Right kidney (tissue), 1 donor: Measurements from ENCODE around the gene ADCY10.
"Not testable (repeated sequence)": the region's sequence is repeated elsewhere in the genome, so short reads cannot be mapped to it uniquely, and the experiment has no call there.

Source experiments
- DNase-seq: peaks from one replicate; pipeline ENCODE4 v3.0.0-alpha.2; 2016

Gene ADCY10

DNA sequence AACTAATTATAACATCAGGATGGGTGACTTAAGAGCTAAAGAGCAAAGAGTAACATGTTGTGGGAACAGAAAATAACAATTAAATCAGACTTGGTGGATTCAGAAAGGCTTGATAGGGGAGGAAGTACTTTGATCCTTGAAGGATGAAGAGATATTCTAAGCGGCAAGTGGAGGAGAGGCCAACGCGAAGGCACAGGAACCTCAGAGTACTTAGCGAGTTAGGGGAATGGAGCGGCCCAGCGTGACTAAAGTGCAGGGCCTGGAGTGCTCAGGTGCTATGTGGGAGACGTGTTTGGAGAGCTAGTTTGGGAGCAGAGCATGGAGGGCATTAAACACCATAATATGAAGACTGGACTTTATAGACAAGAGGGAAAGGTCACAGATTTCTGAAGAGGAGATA, 64.3 kb downstream of the ADCY10 start:
- DNase-seq, result no peak

DNA sequence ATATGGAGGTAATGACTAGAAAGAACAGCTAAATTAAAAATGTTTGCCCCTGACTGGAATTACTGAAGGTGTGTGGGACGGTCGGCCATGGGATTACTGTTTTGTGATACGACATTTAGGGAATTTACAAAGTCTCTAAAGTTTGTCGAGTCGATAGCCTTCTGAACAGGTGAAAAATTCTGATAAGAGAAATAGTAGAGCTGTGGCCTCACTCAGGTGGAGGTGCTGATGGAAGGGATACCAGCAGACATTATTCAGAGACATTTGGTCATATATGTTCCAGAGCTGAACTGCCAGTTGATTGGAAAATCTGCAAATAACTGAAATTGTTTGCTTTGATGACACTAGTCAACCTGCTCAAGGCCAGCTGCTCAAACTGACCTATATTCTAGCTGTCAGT, 71.1 kb downstream of the ADCY10 start:
- DNase-seq, result no peak

DNA sequence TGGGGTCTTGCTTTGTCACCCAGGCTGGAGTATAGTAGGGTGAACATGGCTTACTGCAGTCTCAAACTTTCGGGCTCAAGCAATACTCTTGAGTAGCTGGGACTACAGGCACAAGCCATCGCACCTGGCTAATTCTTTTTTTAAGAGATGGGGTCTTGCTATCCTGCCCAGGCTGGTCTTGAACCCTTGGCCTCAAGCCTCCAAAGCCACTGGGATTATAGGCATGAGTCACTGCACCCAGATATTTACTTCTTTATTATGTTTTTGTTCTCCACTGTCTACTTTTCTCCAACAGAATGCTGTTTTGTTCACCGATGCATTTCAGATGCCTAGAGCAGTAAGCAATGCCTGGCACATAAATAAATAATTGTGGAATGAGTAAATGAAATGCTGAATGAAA, 72.4 kb downstream of the ADCY10 start:
- DNase-seq, result no peak

DNA sequence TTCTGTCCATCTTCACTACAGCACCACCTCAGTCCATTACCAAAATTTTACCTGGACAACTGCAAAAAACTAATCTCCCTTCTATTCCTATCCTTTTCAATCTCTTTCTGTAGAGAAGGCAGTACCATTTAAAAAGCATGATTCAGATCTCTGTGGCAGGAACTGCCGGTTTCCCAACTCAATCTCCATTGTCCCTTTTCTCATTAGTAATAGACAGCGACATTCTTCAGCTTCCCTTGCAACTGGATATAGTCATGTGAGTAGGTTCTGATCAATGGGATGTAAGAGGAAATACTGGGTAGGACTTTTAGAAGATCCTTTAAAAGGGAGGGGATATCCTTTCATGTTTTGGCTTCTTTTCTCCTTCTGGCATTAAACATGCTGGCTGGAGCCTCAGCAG, 74.9 kb downstream of the ADCY10 start:
- no peak for DNase-seq

DNA sequence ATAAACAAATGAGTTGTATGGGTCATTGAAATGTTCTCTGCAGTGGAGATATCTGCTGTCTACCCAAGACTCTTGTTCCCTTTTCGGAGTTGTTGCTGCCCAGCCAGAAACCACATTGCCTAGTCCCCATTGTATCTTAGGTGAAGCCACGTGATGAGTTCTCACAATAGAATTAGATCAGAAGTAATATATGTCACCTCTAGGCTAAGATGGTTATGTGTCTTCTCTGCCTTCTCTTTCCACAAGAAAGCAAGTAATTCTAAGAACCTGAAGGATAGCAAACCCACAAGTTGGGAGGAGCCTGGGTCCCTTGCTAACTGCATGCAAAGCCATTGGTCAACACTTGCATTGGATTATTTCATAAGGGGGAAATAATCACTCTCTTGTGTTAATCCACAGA, 76.6 kb downstream of the ADCY10 start:
- no peak for DNase-seq

DNA sequence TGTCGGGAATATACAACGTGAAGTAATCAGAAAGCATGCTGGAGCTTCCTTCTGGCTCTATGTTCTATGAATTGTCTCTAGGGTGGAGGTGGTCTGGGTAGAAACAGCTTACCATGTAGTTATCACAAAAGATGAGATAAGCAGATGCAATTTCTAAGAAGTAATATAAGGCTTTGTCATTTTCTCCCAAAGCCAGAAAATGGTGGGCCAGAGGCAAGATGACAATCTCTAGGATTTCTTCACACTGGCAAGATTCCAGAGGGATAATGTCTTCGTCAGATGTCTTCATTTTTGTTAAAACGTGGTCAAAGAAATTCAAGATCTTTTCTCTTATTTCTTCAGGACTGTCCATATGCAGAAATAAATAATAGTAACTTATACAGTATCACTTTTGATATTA, 77.7 kb downstream of the ADCY10 start:
- DNase-seq, result no peak

DNA sequence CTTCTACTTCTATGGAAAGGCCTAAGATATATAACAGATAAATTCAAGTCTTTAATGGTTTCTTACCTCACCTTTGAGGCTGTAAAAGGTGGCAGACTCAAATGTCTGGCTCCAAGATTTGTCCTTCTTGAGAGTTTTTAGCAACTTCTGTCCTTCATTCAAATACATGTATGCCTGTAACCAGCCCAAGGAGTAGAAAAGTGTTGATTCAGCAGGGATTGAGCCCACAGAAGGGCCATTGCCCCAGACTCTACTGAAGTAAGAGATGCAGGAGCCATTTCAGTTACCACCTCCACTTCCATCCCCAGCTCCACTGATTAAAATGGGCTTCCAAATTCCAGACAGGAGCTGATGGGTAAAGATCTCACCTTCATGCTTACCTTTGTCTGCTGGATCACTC, 80.0 kb downstream of the ADCY10 start:
- no peak for DNase-seq

DNA sequence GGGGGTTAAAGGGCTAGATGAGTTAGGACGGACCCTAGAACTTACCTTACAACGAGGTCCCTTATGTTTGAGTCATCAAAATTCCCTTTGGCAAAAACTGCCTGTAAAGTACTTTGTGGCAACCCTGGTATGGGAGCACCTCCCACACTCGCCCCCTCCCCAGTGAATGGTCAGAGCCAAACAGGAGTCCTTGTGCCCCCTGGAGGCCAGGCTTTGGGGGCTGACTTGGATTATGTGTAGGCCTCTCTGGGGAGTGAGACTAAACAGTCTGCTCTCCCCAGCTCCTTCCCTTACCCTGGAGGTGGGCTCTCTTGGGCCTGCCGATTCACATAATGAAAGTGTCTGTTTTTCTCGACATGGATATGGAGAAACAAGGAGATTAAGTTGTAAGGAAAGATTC, 81.2 kb downstream of the ADCY10 start:
- no peak for DNase-seq

DNA sequence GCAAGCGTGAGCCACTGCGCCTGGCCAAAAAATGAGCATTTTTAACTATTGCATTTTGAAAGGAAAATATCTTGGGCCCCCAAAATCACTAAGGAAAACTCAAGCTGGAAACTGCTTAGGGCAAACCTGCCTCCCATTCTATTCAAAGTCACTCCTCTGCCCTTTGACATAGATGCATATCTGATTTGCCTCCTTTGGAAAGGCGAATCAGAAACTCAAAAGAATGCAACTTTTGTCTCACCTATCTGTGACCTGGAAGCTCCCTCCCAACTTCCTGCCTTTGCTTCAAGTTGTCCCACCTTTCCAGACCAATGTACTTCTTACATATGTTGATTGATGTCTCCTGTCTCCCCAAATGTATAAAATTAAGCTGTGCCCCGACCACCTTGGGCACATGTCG, 83.3 kb downstream of the ADCY10 start:
- not testable (repeated sequence) for DNase-seq

DNA sequence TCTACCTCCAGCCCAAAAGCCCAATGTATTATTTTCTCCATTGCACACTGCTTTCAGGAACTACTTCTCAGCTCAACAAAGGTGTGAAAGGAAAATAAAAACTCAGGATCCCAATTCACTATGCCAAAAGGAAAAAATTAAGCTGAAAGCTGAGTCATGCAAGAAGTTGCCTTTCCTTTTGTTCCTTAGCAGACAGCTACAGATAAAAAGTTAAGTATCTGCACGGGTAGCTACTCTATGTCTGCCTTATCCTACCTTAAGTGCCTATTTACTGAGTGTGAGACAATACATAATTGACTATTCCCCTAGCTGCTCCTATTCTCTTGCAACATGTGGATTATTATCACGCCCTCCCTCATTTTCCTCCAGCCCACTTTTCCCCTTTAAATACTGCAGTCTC, 84.1 kb downstream of the ADCY10 start:
- DNase-seq, result no peak

DNA sequence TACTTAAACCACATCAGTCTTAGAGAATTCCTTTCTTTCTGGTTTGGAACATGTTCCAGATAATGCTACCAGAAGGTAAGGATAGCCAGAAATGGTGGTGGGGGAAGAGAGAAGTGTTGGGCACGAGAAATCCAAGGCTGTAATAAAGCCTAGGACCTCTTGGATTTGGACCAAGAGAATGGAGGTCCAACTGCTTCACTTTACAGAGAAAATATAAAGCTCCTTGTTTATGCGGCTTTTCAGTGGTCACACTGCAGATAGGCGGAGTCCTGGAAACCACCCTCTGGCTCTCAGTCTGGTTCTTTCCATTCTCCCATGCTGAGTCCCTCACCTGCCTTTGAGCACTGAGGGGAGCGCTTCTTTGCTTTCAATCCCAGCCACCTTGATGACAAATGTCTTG, 87.8 kb downstream of the ADCY10 start:
- DNase-seq, result no peak

DNA sequence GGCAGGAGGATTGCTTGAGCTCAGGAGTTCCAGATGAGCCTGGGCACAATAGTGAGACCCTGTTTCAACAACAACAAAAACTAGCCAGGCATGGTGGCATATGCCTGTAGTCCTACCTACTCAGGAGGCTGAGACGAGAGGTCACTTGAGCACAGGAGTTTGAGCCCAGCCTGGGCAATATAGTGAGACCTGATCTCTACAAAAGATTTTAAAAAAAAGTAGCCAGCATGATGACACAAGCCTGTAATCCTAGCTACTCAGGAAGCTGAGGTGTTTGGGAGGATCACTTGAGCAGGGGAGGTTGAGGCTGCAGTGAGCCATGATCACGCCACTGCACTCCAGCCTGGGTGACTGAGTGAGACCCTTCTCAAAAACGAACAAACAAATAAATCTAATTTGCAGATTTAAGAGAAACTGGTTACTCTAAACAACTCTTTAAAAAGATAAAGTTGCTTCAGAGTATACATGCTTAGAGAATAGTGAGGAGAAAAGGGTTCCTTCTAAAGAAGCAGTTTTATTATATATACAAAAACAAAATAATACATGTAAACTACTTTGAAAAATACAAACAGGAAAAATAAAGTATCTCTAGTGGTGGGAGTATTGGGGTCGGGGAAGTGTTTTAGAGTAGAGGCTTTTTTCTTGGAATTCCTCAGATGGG, 88.4 kb downstream of the ADCY10 start:
- no peak for DNase-seq

DNA sequence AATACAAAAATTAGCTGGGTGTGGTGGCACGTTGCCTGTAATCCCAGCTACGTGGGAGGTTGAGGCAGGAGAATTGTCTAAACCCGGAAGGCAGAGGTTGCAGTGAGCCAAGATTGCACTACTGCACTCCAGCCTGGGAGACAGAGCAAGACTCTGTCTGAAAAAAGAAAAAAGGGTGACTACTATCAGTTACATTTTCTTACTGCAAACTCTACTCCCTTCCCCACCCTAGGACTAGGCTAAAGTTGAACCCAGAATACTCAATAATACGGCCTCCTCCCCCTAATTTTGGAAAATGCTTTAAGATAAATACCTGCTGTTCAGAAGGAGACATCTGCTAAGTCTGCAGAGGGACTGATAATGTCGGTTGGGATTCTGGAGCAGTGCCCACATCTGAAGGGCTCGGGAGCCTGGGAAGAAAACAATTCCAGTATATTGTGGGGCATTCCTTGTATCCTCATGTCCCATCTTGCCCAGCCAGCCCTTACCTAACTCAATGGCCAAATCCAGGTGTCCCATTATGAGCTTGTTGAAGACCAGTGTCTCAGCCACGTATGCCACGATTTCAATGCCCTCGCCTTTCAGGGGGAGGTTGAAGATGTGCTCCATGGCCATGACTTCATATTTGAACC, 89.7 kb downstream of the ADCY10 start:
- DNase-seq, result no peak

DNA sequence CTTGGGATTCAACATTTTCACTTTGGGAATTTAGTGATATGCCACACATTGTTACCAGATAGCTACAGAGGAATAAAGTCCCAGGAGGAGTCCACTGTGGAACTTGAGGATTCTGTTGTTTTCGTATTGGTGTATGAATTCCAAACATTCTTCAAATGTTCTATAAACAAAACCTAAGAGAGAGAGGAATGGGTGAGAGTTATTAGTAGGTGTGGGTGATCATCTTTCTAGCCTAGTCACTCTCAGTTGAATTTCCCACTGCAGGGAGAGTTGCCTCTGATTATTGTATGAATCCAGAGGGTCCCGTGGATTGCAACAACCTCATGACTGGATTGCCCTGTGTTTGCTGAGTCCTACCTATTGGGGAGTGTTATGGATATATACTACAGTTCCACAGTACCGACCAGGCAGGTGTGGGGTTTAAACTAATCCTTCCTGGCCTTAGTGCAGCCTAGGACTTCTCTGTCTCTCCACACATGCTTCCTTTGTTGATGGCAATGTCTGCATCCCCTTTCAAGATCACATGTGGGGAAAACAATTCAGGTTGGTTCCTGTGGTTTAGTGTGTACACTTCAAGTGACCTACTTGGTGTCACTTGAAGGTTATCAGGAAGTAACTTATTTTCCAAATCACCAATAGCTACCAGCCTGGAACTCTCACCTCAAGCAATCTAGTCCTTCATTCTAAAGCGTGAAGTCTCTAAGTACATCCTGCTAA, 91.8 kb downstream of the ADCY10 start:
- DNase-seq, result no peak

DNA sequence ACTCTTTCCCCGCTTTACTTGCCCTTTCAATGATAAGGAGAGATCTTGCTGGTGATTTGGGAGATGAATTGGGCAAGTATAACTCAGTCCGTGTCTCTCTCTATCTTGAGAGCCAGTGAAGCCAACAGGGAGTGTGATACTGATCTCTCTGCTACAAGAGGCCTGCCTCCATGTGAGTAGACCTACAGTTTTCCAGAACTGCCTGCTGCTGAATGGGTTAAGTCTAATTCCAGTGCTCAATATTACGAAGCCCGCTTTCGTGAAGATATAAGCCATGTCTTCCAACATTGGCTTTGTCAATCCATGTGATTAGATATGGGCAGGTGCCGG, 92.6 kb downstream of the ADCY10 start:
- no peak for DNase-seq

DNA sequence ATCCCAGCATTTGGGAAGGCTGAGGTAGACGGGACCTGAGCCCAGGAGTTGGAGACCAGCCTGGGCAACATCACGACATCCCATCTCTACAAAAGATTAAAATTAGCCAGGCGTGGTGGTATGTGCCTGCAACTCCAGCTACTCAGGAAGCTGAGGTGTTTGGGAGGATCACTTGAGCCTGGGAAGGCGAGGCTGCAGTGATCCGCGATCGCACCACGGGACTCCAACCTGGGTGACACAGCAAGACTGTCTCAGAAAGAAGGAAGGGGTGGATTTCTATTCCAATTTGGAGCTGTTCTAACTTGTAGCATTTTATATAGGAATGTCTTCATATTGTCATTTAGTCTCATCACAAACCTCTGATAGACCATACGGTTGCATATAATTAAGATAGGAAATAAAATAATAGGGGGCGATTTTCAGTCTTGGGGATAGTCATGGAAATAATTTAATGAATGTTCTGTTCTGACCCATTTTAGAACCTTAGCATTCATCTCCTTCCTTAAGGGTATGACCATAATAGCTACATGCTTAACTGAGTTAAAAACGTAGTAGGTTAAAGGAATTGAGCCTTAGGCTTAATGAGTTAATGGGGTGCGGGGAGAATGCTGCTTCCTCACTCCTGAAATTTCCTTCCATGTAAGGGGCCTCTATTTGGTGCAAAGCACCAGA, 93.1 kb downstream of the ADCY10 start:
- no peak for DNase-seq

DNA sequence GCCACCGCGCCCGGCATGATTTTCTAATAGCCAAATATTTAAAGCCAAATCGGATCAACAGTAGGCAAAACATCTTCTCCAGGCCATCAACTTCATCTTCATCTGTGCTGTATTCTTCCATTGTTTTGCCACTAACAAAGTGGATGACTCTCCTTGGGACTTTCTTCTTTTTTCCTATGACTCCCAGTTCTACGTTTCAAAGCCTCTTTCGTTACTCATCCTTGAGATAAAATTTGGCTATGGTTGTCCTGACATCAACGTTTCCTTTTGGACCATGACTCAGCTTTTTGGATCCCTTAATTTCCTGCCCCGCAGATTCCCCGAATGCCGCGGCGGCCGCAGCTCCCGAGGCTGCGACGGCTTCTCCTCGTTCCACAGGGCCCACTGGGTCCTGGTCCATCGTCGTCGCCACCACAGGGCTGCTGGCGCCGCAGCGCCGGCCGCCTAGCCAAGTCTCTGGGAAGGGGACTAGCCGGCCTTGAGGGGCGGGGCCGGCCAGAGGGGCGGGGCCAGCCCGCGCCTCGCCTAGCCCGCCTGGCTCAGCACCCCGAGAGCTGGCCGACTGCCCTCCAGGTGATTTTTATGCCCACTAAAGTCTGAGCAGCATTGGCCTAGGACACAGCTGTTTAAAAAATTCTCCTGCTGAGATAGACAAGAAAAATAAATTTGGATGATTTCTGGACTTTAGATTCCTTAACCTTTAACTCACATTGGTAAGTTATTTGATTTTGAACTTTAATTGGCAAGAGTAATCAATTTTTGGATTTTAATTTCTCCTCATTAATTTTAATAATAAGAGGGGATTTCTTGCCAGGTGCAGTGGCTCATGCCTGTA, 93.9 kb downstream of the ADCY10 start:
- DNase-seq, result peak; percentile 56

DNA sequence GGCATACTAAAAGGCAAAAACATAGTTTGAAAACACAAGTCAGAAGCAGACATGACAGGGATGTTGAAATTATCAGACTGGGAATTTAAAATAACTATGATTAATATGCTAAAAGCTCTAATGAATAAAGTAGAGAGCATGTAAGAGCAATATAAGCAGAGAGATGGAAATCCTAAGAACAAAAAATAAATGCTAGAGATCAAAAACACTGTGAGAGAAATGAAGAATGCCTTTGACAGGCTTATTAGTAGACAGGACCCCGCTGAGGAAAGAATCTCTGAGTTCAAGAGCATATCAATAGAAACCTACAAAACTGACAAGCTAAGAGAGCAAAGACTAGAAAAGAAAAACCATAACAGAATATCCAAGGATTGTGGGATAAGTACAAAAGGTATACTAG, 98.3 kb downstream of the ADCY10 start:
- no peak for DNase-seq

DNA sequence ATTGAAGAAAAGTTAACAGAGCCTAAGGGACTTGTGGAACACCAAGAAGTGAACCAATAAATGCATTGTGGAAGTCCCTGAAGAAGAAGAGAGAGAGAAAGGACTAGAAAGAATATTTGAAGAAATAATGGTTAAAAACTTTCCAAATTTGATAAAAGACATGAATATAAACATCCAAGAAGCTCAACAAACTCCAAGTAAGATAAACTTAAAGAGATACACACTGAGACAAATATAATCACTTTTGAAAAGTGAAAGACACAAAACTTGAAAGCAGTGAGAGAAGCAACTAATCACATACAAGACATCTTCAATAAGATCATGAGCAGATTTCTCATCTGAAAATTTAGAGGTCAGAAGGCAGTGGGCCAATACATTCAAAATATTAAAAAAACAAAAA, 101.0 kb downstream of the ADCY10 start:
- no peak for DNase-seq

DNA sequence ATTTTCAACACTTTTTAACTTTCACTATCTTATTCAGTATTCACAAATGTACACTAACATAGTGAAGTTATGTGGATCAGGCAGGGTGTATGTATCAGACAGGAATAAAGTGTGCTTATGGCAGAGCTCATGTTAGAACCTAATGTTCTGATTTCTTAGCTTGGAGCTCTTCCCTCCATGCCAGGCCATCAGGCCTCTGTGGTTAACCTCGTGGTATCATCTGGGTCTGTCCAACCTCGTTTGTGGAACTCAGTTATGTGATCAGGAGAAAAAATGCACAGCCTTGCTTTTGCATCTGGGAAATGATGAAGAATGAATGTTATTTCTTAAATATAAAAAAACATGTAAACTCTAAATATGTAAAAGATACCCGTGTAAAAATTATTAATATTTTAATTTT, 105.2 kb downstream of the ADCY10 start:
- no peak for DNase-seq

DNA sequence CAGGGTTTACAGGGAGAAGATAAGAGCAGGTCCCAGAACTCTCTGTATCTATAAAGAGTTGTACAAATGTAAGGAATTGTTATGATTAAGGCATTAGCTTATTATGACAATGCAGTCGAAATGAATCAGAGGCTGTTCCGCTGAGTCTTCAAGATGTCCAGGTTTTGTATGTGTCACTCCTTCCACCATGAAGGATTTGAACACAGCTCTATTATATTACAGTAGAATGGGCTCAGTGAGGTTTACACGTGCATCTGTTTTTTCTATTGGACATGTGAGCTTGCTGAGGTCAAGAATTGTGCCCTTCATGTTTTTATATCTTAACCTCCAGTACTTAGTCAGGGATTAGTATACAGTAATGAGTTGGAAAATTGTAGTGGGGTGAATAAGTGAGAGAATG, 105.8 kb downstream of the ADCY10 start:
- DNase-seq, result no peak

DNA sequence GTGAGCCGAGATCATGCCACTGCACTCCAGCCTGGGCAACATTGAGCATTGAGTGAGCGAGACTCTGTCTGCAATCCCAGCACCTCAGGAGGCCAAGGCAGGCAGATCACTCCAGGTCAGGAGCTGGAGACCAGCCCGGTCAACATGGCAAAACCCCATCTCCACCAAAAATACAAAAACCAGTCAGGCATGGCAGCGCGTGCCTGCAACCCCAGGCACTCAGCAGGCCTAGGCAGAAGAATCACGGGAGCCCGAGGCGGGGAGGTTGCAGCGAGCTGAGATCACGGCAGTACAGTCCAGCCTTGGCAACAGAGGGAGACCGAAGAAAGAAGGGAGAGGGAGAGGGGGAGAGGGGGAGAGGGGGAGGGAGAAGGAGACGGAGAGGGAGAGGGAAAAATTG, 107.3 kb downstream of the ADCY10 start:
- DNase-seq, result not testable (repeated sequence)

DNA sequence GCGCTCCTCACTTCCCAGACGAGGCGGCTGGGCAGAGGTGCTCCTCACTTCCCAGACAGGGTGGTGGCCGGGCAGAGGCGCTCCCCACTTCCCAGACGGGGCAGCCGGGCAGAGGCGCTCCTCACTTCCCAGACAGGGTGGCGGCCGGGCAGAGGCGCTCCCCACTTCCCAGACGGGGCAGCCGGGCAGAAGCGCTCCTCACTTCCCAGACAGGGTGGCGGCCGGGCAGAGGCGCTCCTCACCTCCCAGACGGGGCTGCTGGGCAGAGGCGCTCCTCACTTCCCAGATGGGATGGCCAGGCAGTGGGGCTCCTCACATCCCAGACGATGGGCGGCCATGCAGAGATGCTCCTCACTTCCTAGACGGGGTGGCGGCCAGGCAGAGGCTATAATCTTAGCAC, 107.7 kb downstream of the ADCY10 start:
- not testable (repeated sequence) for DNase-seq
